AG09319 (cell line): ENCODE data around the gene TASL.
"Not testable (repeated sequence)": the region's sequence is repeated elsewhere in the genome, so short reads cannot be mapped to it uniquely, and the experiment has no call there.

ENCODE experiments used
- DNase-seq: peaks from one replicate; pipeline ENCODE4 v3.0.0-alpha.2; 2010; ENCODE audit warnings: low read depth; ENCODE audit errors: extremely low read depth
- CTCF ChIP-seq: IDR thresholded peaks from 2 replicates; pipeline ENCODE4 v1.5.1; 2011; ENCODE audit warnings: low read depth, mild to moderate bottlenecking, inconsistent platforms, low read length, moderate library complexity

TASL gene

GRCh38 chrX:30613721-30614120 is 36.2 kb upstream of the TASL start:
- no peak for TF ChIP-seq CTCF
- DNase-seq: no peak

- TF ChIP-seq CTCF: no peak
- no peak for DNase-seq
These were observed 34.7 kb upstream of the TASL start for GRCh38 chrX:30612250-30612655.

- TF ChIP-seq CTCF: no peak
- no peak for DNase-seq
These were observed 32.5 kb upstream of the TASL start for GRCh38 chrX:30610026-30610425.

GRCh38 chrX:30607155-30607554 is 29.6 kb upstream of the TASL start:
- no peak for TF ChIP-seq CTCF
- DNase-seq: no peak

GRCh38 chrX:30600269-30601176 is 23.0 kb upstream of the TASL start:
- not testable (repeated sequence) for DNase-seq

- DNase-seq: no peak
- TF ChIP-seq CTCF: no peak
These were observed 19.8 kb upstream of the TASL start for GRCh38 chrX:30597216-30598012.

GRCh38 chrX:30593440-30594200 is 16.1 kb upstream of the TASL start:
- no peak for TF ChIP-seq CTCF
- no peak for DNase-seq
